Activated gamma-delta T cell treated with anti-CD3 and anti-CD28 coated beads, Interleukin-2, amount 50 U/mL, for 16 hours (primary cell): ENCODE data around the gene MLN.

ENCODE experiments used
- DNase-seq: peaks from one replicate; pipeline ENCODE4 v3.0.0-alpha.2; 2020; ENCODE audit warnings: low read depth

Gene MLN

GRCh38 chr6:33803571-33804053, at the start of gene MLN:
Gene MLN, minus strand, starts transcription at chr6:33804003. Its CDS starts 2,840 bp downstream, at chr6:33801163.
- no peak for DNase-seq

- no peak for DNase-seq
Measured at GRCh38 chr6:33853026-33853425, 49.2 kb upstream of the MLN start.

GRCh38 chr6:33851959-33852358, 48.2 kb upstream of the MLN start:
- no peak for DNase-seq

- DNase-seq = no peak
Measured at GRCh38 chr6:33850869-33851541, 47.2 kb upstream of the MLN start.

GRCh38 chr6:33850296-33850695, 46.5 kb upstream of the MLN start:
- no peak for DNase-seq

- DNase-seq = no peak
Measured at GRCh38 chr6:33849500-33850075, 45.8 kb upstream of the MLN start.

- DNase-seq = no peak
Measured at GRCh38 chr6:33848484-33848883, 44.7 kb upstream of the MLN start.

GRCh38 chr6:33847867-33848266, 44.1 kb upstream of the MLN start:
- DNase-seq = no peak

- DNase-seq = no peak
Measured at GRCh38 chr6:33847078-33847477, 43.3 kb upstream of the MLN start.

- DNase-seq = no peak
Measured at GRCh38 chr6:33846226-33846625, 42.4 kb upstream of the MLN start.

GRCh38 chr6:33845031-33845745, 41.4 kb upstream of the MLN start:
- no peak for DNase-seq

GRCh38 chr6:33843131-33844121, 39.6 kb upstream of the MLN start:
- DNase-seq = no peak

GRCh38 chr6:33841868-33842267, 38.1 kb upstream of the MLN start:
- no peak for DNase-seq

- DNase-seq = no peak
Measured at GRCh38 chr6:33841070-33841469, 37.3 kb upstream of the MLN start.

- DNase-seq = no peak
Measured at GRCh38 chr6:33840048-33840926, 36.5 kb upstream of the MLN start.

- DNase-seq = no peak
Measured at GRCh38 chr6:33839399-33840047, 35.7 kb upstream of the MLN start.

- DNase-seq = no peak
Measured at GRCh38 chr6:33838983-33839382, 35.2 kb upstream of the MLN start.

GRCh38 chr6:33837971-33838665, 34.3 kb upstream of the MLN start:
- no peak for DNase-seq

GRCh38 chr6:33836806-33837469, 33.1 kb upstream of the MLN start:
- DNase-seq = no peak
